H1 (cell line): ENCODE results near the gene SLC15A1. TPM values are rescaled to one million over a fixed set of nuclear protein-coding genes. Genes with fewer than 3 reads are reported as not detected.

Experiments used
- CTCF ChIA-PET: fragments of 300-600 bp; sonication (Branson Sonifier 250); formaldehyde crosslinking; loops from one replicate; lab custom pipeline; 2021; ENCODE audit not compliant: partially characterized antibody; lab: Charles Lee
- POLR2A ChIA-PET: fragments of 300-600 bp; sonication (Branson Sonifier 250); formaldehyde crosslinking; loops from one replicate; lab custom pipeline; 2021; ENCODE audit warnings: inconsistent platforms; ENCODE audit not compliant: partially characterized antibody; lab: Charles Lee
- DNase-seq, 2 experiments: peaks; one replicate each; pipeline versions ENCODE4 v3.0.0 to v3.0.0-alpha.2; 2010 to 2022; ENCODE audit warnings: low spot score in 2 of 2, low read depth in 1 of 2, mixed read lengths in 1 of 2
- FAIRE-seq: peaks from 2 replicates; lab custom pipeline; 2011; peaks lifted over from hg19 to GRCh38; lab: Jason Lieb, UNC
- H2AFZ ChIP-seq: 2 replicates; pipeline ENCODE4 v1.8.1; 2012; ENCODE audit warnings: low read length, inconsistent platforms
- H2AK5ac ChIP-seq: 2 replicates; pipeline ENCODE4 v1.6.1; 2013; ENCODE audit warnings: low read depth, low read length
- H2BK120ac ChIP-seq: replicated peaks from 2 replicates; pipeline ENCODE3; 2013; ENCODE audit warnings: low read depth, low read length, inconsistent platforms
- H2BK12ac ChIP-seq: 2 replicates; pipeline ENCODE4 v1.6.1; 2013; ENCODE audit warnings: low read depth, low read length
- H2BK15ac ChIP-seq: 2 replicates; pipeline ENCODE4 v1.6.1; 2013; ENCODE audit warnings: low read length
- H2BK20ac ChIP-seq: 2 replicates; pipeline ENCODE4 v1.6.1; 2013; ENCODE audit warnings: low read length
- H2BK5ac ChIP-seq: 2 replicates; pipeline ENCODE4 v1.6.1; 2013; ENCODE audit warnings: low read depth, low read length
- H3K14ac ChIP-seq: 2 replicates; pipeline ENCODE4 v1.6.1; 2013; ENCODE audit warnings: inconsistent platforms; ENCODE audit not compliant: insufficient read length
- H3K18ac ChIP-seq: 2 replicates; pipeline ENCODE4 v1.6.1; 2013; ENCODE audit warnings: low read length; ENCODE audit errors: extremely low read depth
- H3K23ac ChIP-seq: 2 replicates; pipeline ENCODE4 v1.6.1; 2013; ENCODE audit warnings: inconsistent platforms; ENCODE audit not compliant: insufficient read length
- H3K23me2 ChIP-seq: 2 replicates; pipeline ENCODE4 v1.6.1; 2013; ENCODE audit warnings: low read depth, low read length
- H3K27ac ChIP-seq: 2 replicates; pipeline ENCODE4 v1.6.1; 2011; ENCODE audit warnings: low read depth, low read length, inconsistent platforms
- H3K27me3 ChIP-seq, 4 experiments: replicated peaks in 1 of 4; 1 replicate in 1 of 4; 2 replicates in 3 of 4; pipeline versions ENCODE4 v1.6.1 to v1.8.1; 2011 to 2013; ENCODE audit warnings: low read length in 3 of 4, mild to moderate bottlenecking in 3 of 4, inconsistent platforms in 2 of 4, mixed read lengths in 2 of 4, moderate library complexity in 1 of 4; ENCODE audit not compliant: control insufficient read depth in 3 of 4, insufficient read depth in 3 of 4; ENCODE audit errors: extremely low read depth in 1 of 4
- H3K36me3 ChIP-seq, 4 experiments: 2 replicates each; pipeline versions ENCODE4 v1.6.1 to v1.8.1; 2011 to 2013; ENCODE audit warnings: mild to moderate bottlenecking in 4 of 4, low read length in 3 of 4, moderate library complexity in 2 of 4, control low read depth in 1 of 4, inconsistent platforms in 1 of 4; ENCODE audit not compliant: insufficient read depth in 4 of 4, control insufficient read depth in 2 of 4
- H3K4ac ChIP-seq: replicated peaks from 2 replicates; pipeline ENCODE3; 2013; ENCODE audit warnings: low read length, low read depth, mixed read lengths, inconsistent platforms; ENCODE audit not compliant: insufficient read length
- H3K4me1 ChIP-seq, 4 experiments: replicated peaks in 1 of 4; 1 replicate in 1 of 4; 2 replicates in 3 of 4; pipeline versions ENCODE4 v1.6.1 to v1.8.1; 2011 to 2013; ENCODE audit warnings: low read length in 3 of 4, inconsistent platforms in 2 of 4, mixed read lengths in 1 of 4; ENCODE audit not compliant: insufficient read depth in 4 of 4, control insufficient read depth in 3 of 4
- H3K4me2 ChIP-seq, 2 experiments: 2 replicates each; pipeline versions ENCODE4 v1.6.1 to v1.8.1; 2011 to 2013; ENCODE audit warnings: low read depth in 2 of 2, low read length in 2 of 2, control low read depth in 1 of 2, inconsistent platforms in 1 of 2, mild to moderate bottlenecking in 1 of 2; ENCODE audit not compliant: insufficient read depth in 1 of 2
- H3K4me3 ChIP-seq, 4 experiments: fragments of 200-600, 300-600 bp in 1 of 4; sonication (generic), shearing (Covaris generic), sonication (Bioruptor Twin) in 1 of 4; 2 replicates each; pipeline versions ENCODE4 v1.5.1 to v1.8.1; 2011 to 2016; ENCODE audit warnings: low read length in 4 of 4, low read depth in 3 of 4, control low read depth in 2 of 4, inconsistent platforms in 2 of 4, mild to moderate bottlenecking in 2 of 4, mixed read lengths in 1 of 4, moderate library complexity in 1 of 4; ENCODE audit not compliant: insufficient read depth in 2 of 4; ENCODE audit errors: extremely low read depth in 1 of 4
- H3K56ac ChIP-seq: replicated peaks from 2 replicates; pipeline ENCODE3; 2013; ENCODE audit warnings: low read depth, mild to moderate bottlenecking, mixed read lengths, low read length, inconsistent platforms; ENCODE audit not compliant: insufficient read length
- H3K79me1 ChIP-seq: 2 replicates; pipeline ENCODE4 v1.6.1; 2013; ENCODE audit warnings: low read depth, low read length, control low read depth
- H3K79me2 ChIP-seq, 2 experiments: 2 replicates each; pipeline versions ENCODE4 v1.6.1 to v1.8.1; 2012 to 2013; ENCODE audit warnings: low read length in 2 of 2, mild to moderate bottlenecking in 2 of 2, inconsistent platforms in 1 of 2; ENCODE audit not compliant: insufficient read depth in 2 of 2, control insufficient read depth in 1 of 2
- H3K9ac ChIP-seq, 4 experiments: replicated peaks in 1 of 4; 1 replicate in 1 of 4; 2 replicates in 3 of 4; pipeline versions ENCODE4 v1.6.1 to v1.8.1; 2011 to 2013; ENCODE audit warnings: low read depth in 3 of 4, low read length in 3 of 4, control low read depth in 2 of 4, mild to moderate bottlenecking in 2 of 4, moderate library complexity in 2 of 4, inconsistent platforms in 1 of 4; ENCODE audit errors: extremely low read depth in 1 of 4
- H3K9me3 ChIP-seq, 2 experiments: 2 replicates each; pipeline versions ENCODE4 v1.6.1 to v1.8.1; 2012 to 2013; ENCODE audit warnings: mild to moderate bottlenecking in 2 of 2, moderate library complexity in 2 of 2, control low read depth in 1 of 2, inconsistent platforms in 1 of 2, low read depth in 1 of 2, low read length in 1 of 2, mixed read lengths in 1 of 2; ENCODE audit not compliant: insufficient read depth in 2 of 2
- H4K20me1 ChIP-seq, 2 experiments: replicated peaks in 1 of 2; 2 replicates each; pipeline versions ENCODE3 to v1.8.1; 2011 to 2013; ENCODE audit warnings: inconsistent platforms in 2 of 2, low read length in 2 of 2, mild to moderate bottlenecking in 1 of 2; ENCODE audit not compliant: insufficient read depth in 2 of 2, control insufficient read depth in 1 of 2
- H4K5ac ChIP-seq: 2 replicates; pipeline ENCODE4 v1.6.1; 2013; ENCODE audit warnings: low read length, low read depth, mixed read lengths, inconsistent platforms; ENCODE audit not compliant: insufficient read length
- H4K8ac ChIP-seq: 2 replicates; pipeline ENCODE4 v1.8.0; 2013; ENCODE audit warnings: mild to moderate bottlenecking, moderate library complexity, low read length, inconsistent platforms; ENCODE audit not compliant: insufficient read depth; ENCODE audit errors: extremely low read depth
- H4K91ac ChIP-seq: replicated peaks from 2 replicates; pipeline ENCODE3; 2013; ENCODE audit warnings: low read length, mixed read lengths, inconsistent platforms; ENCODE audit not compliant: insufficient read length
- ASH2L ChIP-seq: fragments of 200-600, 300-600 bp; sonication (generic); IDR thresholded peaks from one replicate; pipeline ENCODE4 v1.7.1; 2017; ENCODE audit warnings: low read length
- POU5F1 ChIP-seq: IDR thresholded peaks from 2 replicates; pipeline ENCODE4 v1.6.1; 2011; ENCODE audit warnings: low read depth, mild to moderate bottlenecking, low read length, moderate library complexity
- WGBS, 2 experiments: shearing (Covaris generic) in 1 of 2; methylation state at CpG; one replicate each; pipeline versions ENCODE4 v1.1.6 to v1.1.7; 2013 to 2015; ENCODE audit warnings: low lambda C conversion rate in 2 of 2, mixed read lengths in 2 of 2, inconsistent platforms in 1 of 2, low coverage in 1 of 2, missing lambda C conversion rate in 1 of 2; ENCODE audit not compliant: insufficient replicate concordance in 2 of 2, insufficient coverage in 1 of 2, insufficient read length in 1 of 2; ENCODE audit errors: extremely low coverage in 1 of 2, missing lambda C conversion rate in 1 of 2; 5-methylcytosine and 5-hydroxymethylcytosine counted together
- polyA plus RNA-seq, 7 experiments: library from polyadenylated mRNA; depleted of rRNA in 3 of 7; stranded (reverse) in 5 of 7; unstranded in 2 of 7; fragments of >200 nt in 5 of 7; fragments of 200-250 nt in 2 of 7; gene quantifications; 1 replicate in 5 of 7; 2 replicates in 1 of 7; 4 replicates in 1 of 7; pipeline versions ENCODE4 v1.2.1 to v1.2.3, GENCODE V29; 2011 to 2013; ENCODE audit warnings: missing spikeins in 2 of 7, mixed read lengths in 2 of 7
- total RNA-seq: library from RNA; stranded (reverse); fragmentation: NEBNext Ultra II Directional; extraction: Animal tissue kit (Norgen Biotek cat#: 25700); gene quantifications from 2 replicates; pipeline ENCODE4 v1.2.1, GENCODE V29; 2021

The SLC15A1 gene
- total and polyA plus RNA-seq, 2 of the 8 experiments (the other 6 are each of a cell fraction or from before 2014, with no cell fraction given): 1.3 to 2.4 TPM

DNA sequence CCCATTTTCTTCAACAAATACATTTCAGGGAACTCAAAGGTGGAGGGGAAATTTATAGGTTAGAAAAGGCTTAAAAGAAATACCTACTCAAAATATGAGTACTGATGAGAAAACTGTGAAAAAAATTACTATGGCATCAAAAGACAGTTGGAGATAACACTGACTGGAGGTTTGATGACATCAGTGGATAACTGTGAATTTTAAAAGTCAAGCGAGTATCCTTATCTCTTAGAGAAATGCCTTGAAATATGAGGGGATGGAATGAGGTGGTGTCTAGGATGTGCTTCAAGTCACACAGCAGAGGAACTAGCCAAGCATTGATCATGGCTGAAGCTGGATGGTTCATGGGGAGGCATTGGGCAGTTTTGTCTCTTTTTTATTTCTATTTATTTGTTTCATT is 27.2 kb upstream of the SLC15A1 start:
- TF ChIP-seq POU5F1 (no peak), ASH2L (no peak)
- Histone ChIP-seq H3K23ac (no peak overlapping the region), H4K20me1 (no peaks in the 10 kb centered on the region), H2AK5ac (no peak overlapping the region), H4K91ac (no peak overlapping the region), H3K27ac (no peak overlapping the region), H3K79me2 (no peaks in the 10 kb centered on the region), H3K4me3 (no peak overlapping the region), H4K5ac (no peak overlapping the region), H3K4me2 (no peak overlapping the region), H2BK12ac (no peak overlapping the region), H2AFZ (no peak overlapping the region), H3K18ac (no peak overlapping the region), H3K4me1 (no peaks in the 10 kb centered on the region; a peak in 1 of 7 replicates), H2BK120ac (no peak overlapping the region), H4K8ac (no peak overlapping the region), H3K79me1 (no peaks in the 10 kb centered on the region), H3K9me3 (no peaks in the 10 kb centered on the region), H2BK20ac (no peak overlapping the region), H3K27me3 (no peaks in the 10 kb centered on the region), H3K36me3 (no peaks in the 10 kb centered on the region), H3K4ac (no peak overlapping the region), H2BK15ac (no peak overlapping the region), H3K23me2 (no peaks in the 10 kb centered on the region; the same call in 1 of the 2 replicates), H2BK5ac (no peak overlapping the region), H3K14ac (no peak overlapping the region), H3K9ac (no peak overlapping the region), H3K56ac (no peak overlapping the region)
- CTCF ChIA-PET: no interaction called here
- 100% methylated on average over 1 of the region's 1 CpG; no CpG with 5 or more reads in 1 of the 2 experiments for WGBS, 2 experiments
- POLR2A ChIA-PET: no interaction called here
- DNase-seq (no peak), FAIRE-seq (no peak)
